22Rv1 (cell line): ENCODE data around the gene UCN.

Experiments
- CTCF ChIP-seq: fragments of 450-650 bp; IDR thresholded peaks from 2 replicates; pipeline ENCODE4 v1.5.1; 2017; ENCODE audit warnings: mild to moderate bottlenecking
- ZFX ChIP-seq: fragments of 450-650 bp; IDR thresholded peaks from 2 replicates; pipeline ENCODE4 v1.6.1; 2017; ENCODE audit warnings: antibody characterized with exemption, borderline replicate concordance

- TF ChIP-seq CTCF (no peak), ZFX (no peak)
Measured at GRCh38 chr2:27282892-27283291, 25.4 kb downstream of the UCN start.
